ENCODE data around the gene HIP1R. TPM values are rescaled to one million over a fixed set of nuclear protein-coding genes. Genes with fewer than 3 reads are reported as not detected.

Gene HIP1R
- total and polyA plus RNA-seq, 9 donors = 1.4 to 20.2 (median 10.4) TPM

DNA sequence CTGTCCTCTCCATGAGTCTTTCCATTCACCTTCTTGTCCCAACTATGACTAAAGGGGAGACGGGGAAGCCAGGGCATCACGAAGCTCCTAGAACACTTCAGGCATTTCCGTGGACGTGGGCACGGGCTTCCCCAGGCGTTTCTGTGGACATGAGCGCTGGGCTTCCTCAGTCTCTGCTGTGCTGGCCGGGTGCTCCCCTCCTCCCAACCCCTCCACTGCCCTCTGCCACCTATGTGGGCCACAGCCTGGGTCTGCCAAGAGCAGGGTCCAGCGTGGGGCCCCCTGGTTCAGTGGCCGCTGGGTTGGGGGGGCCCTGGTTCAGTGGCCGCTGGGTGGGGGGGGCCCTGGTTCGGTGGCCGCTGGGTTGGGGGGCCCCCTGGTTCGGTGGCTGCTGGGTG lies 14.8 kb downstream of the HIP1R start:
- intact Hi-C loops (cut with DNase I) = no loop called here
- H3K4me1 ChIP-seq (ENCODE audit: insufficient read depth) = no peaks in the 10 kb centered on the region
- no peak overlapping the region for H3K4me3 ChIP-seq
- no peak overlapping the region for H3K27ac ChIP-seq
- H3K9me3 ChIP-seq = no peaks in the 10 kb centered on the region
- no peak for TF ChIP-seq EP300 (IDR thresholded peaks at IDR 0.05)
- H3K27me3 ChIP-seq = no peaks in the 10 kb centered on the region
- 86 to 93% (median 88%) methylated on average over 8 to 14 of the region's 14 CpGs for WGBS, 3 donors
- no peaks in the 10 kb centered on the region for H3K36me3 ChIP-seq
- no peak for DNase-seq

DNA sequence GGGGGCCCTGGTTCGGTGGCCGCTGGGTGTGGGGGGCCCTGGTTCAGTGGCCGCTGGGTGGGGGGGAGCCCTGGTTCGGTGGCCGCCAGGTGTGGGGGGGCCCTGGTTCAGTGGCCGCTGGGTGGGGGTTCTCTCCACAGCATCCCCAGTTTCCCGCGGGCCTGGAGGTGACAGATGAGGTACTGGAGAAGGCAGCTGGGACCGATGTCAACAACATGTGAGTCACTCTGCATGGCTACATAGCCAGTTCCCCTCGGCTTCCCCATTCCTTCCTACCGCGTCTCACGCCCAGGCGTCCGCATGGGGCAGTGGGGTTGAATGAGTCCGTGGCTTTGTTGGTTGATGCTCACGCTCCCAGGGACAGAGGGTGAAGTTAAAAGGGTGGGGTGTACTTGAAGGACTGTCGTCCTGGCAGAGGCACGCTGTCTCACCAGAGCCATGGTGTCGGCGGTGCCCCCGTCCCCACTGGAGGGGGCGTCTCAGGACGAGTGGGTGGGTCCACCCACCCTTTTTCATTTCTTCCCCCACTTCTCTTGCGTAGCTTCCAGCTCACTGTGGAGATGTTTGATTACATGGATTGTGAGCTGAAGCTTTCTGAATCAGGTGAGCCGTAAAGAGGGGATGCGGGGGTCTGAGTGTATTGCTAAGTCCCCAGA lies 15.6 kb downstream of the HIP1R start:
- WGBS, 3 donors = 87 to 92% (median 89%) methylated on average over 23 to 27 of the region's 27 CpGs
- no peaks in the 10 kb centered on the region for H3K27me3 ChIP-seq
- no peak for DNase-seq
- H3K4me1 ChIP-seq (ENCODE audit: insufficient read depth) = no peaks in the 10 kb centered on the region
- H3K4me3 ChIP-seq = no peak overlapping the region
- intact Hi-C loops (cut with DNase I) = no loop called here
- TF ChIP-seq CTCF (IDR thresholded peaks at IDR 0.05) (no peak), POLR2A (IDR thresholded peaks at IDR 0.05) (no peak), EP300 (IDR thresholded peaks at IDR 0.05) (no peak)
- no peaks in the 10 kb centered on the region for H3K36me3 ChIP-seq
- H3K9me3 ChIP-seq = no peaks in the 10 kb centered on the region
- no peak overlapping the region for H3K27ac ChIP-seq

DNA sequence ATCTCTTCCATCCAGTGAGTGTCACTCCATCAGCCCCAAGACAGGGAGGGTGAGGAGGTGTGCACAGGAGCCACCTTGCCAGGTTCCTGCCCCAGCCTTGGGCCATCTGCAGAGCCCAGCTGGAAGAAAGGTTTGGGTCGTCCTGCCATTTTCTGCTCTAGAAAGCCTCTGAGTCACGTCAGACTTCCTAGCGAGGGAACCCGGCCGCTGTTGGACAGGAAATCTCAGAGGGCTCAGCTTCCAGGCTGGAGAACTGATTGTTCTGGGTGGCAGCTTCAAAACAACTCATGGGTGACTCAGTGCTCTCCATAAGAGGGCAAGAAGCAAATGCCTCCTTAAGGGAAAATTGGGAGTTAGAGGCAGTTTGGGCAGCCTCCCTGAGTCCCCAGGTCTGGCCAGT lies 16.6 kb downstream of the HIP1R start:
- no peak overlapping the region for H3K4me3 ChIP-seq
- H3K9me3 ChIP-seq = no peaks in the 10 kb centered on the region
- WGBS, 3 donors = 71 to 87% (median 80%) methylated on average over 5 of the region's 5 CpGs
- intact Hi-C loops (cut with DNase I) = no loop called here
- no peak for DNase-seq
- H3K27ac ChIP-seq = no peak overlapping the region
- H3K36me3 ChIP-seq = no peaks in the 10 kb centered on the region
- no peaks in the 10 kb centered on the region for H3K4me1 ChIP-seq (ENCODE audit: insufficient read depth)
- no peaks in the 10 kb centered on the region for H3K27me3 ChIP-seq
- TF ChIP-seq EP300 (IDR thresholded peaks at IDR 0.05) (no peak), POLR2A (IDR thresholded peaks at IDR 0.05) (no peak), CTCF (IDR thresholded peaks at IDR 0.05) (no peak)

DNA sequence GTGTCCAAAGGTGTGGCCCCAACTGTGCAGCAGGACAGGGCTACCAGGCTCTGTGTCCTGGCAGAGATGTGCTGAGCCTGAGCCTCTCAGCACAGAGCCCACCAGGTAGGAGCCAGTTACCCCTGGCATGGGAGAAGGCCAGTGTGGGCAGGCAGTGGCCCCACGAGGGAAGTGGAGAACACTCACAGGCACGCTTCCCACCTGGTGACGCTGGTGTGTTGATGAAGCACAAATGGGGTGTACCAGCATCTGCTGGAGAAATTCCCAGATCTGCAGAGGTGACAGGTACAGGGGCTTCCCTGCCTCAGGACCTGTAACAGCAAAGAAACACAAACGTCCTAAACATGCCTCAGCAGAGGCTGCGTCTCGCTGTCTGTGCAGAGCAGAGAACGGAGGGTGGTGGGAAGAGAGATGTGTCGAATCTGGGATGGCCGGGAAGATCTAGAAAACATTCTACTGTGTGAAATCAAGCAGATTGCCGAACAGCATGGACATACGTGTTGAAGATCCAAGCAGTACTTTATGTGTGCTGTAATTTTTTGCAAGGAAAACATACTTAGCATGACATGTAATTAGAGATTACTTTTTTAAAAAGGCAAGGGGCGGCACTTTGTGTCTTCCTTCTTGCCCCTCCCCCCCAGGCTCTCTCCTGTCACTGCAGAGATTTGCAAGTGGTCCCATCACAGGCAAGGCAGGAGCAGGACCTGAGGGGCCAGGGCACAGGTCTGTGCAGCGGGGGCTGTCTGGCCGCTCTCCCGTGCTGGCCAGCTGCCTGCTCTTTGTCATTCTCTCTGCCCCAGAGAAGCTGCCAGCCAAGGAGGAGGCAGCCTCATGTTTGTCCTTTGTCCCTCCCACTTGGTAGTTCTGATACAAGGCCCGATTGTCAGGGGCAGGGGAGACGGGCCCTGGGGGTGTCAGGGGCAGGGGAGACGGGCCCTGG lies 17.3 kb downstream of the HIP1R start:
- no peaks in the 10 kb centered on the region for H3K4me1 ChIP-seq (ENCODE audit: insufficient read depth)
- no peaks in the 10 kb centered on the region for H3K36me3 ChIP-seq
- H3K27me3 ChIP-seq = no peaks in the 10 kb centered on the region
- no peak overlapping the region for H3K4me3 ChIP-seq
- WGBS, 3 donors = 47 to 54% (median 50%) methylated on average over 17 to 18 of the region's 18 CpGs
- DNase-seq = no peak
- H3K27ac ChIP-seq = no peak overlapping the region
- H3K9me3 ChIP-seq = no peaks in the 10 kb centered on the region
- TF ChIP-seq CTCF (IDR thresholded peaks at IDR 0.05) (no peak), POLR2A (IDR thresholded peaks at IDR 0.05) (no peak), EP300 (IDR thresholded peaks at IDR 0.05) (no peak)
- intact Hi-C loops (cut with DNase I) = no loop called here

All from ovary (tissue), 9 donors.